Endothelial cell of umbilical vein (primary cell): Measurements from ENCODE around the gene TPST1.
"Not testable (repeated sequence)": the region's sequence is repeated elsewhere in the genome, so short reads cannot be mapped to it uniquely, and the experiment has no call there.

Experiments used
- CTCF ChIP-seq, 2 donors: IDR thresholded peaks; 1 replicate in 1 of 2; 2 replicates in 1 of 2; pipeline ENCODE4 v1.5.1; 2011; ENCODE audit warnings: low read length in 2 of 2, mild to moderate bottlenecking in 2 of 2, moderate library complexity in 2 of 2, control low read depth in 1 of 2, inconsistent platforms in 1 of 2, low read depth in 1 of 2; ENCODE audit not compliant: insufficient read depth in 1 of 2; ENCODE audit errors: extremely low read depth in 1 of 2
- POLR2AphosphoS5 ChIP-seq: IDR thresholded peaks from 2 replicates; pipeline ENCODE4 v1.6.1; 2012; ENCODE audit warnings: low read depth, mild to moderate bottlenecking, control low read depth, low read length, moderate library complexity; ENCODE audit not compliant: insufficient read depth

GRCh38 chr7:66396052-66396451 lies 190.9 kb downstream of the TPST1 start:
- TF ChIP-seq POLR2AphosphoS5; CTCF (IDR thresholded peaks at IDR 0.05; ENCODE audit: extremely low read depth in 1 of 2, insufficient read depth in 1 of 2, low read depth in 1 of 2, low read length in 2 of 2): not testable (repeated sequence)
